ENCODE results near the gene PBRM1. TPM values are rescaled to one million over a fixed set of nuclear protein-coding genes. Genes with fewer than 3 reads are reported as not detected.

Gene PBRM1
- total and polyA plus RNA-seq, 2 of the 8 experiments (the other 6 are each of a cell fraction or from before 2014, with no cell fraction given) = 19.3 to 65.8 TPM

DNA sequence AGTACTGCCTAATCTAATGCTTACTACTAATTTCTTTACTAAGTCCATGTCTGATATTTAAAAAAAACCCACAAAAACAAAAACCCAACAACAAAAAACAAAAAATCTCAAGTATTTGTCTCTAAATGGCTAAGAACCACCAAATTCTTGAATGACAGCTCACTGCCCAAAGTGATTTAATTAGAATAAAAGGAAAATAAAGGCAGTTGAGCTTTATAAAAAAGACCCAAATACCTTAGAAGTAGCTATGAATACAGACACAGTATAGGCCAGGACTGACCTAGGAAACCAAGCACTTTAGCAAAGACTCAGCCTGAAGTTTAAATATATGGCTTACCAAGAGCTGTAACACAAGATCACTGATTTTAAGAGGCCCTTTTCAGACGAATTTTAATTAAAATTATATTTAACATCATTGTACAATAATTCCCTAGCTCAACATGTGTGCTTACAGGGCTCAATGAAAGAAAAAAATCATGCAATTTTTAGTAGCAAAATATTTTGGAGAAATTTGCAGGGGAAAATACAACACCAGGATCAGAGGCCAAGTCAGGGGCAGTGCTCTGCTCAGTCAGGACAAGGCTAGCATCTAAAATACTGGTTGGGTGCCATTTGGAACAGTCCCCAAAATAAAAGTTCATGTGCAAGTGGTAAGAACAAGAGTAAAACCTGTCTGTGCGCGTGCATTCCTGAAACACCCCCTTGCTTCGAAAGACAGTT lies 124.5 kb downstream of the PBRM1 start (continued):
- TF ChIP-seq, protein P1, sequence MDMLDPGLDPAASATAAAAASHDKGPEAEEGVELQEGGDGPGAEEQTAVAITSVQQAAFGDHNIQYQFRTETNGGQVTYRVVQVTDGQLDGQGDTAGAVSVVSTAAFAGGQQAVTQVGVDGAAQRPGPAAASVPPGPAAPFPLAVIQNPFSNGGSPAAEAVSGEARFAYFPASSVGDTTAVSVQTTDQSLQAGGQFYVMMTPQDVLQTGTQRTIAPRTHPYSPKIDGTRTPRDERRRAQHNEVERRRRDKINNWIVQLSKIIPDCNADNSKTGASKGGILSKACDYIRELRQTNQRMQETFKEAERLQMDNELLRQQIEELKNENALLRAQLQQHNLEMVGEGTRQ (IDR thresholded peaks at IDR 0.05; ENCODE audit: low read length) = no peak
- no peak for TF ChIP-seq BRCA1 (IDR thresholded peaks at IDR 0.05; ENCODE audit: low read depth, low read length)
- no peak for TF ChIP-seq RFX5 (IDR thresholded peaks at IDR 0.05; ENCODE audit: borderline replicate concordance, low read depth, low read length)
- no peak for TF ChIP-seq SAP30 (IDR thresholded peaks at IDR 0.05; ENCODE audit: insufficient read depth, insufficient replicate concordance, low read length)
- no peak for TF ChIP-seq SP2 (IDR thresholded peaks at IDR 0.05; ENCODE audit: low read length)

All from H1 (cell line).